ENCODE results near the gene NRXN2.

NRXN2 gene

GRCh38 chr11:64684357-64684756 lies 38.6 kb downstream of the NRXN2 start:
- Histone ChIP-seq H3K4me1 (ENCODE audit: control insufficient read depth, insufficient read depth, low read length) (peaks cover 20% of the 10 kb centered on the region), H3K36me3 (ENCODE audit: control insufficient read depth in 2 of 2, insufficient read depth in 2 of 2, low read length in 2 of 2) (no peaks in the 10 kb centered on the region), H3K9ac (ENCODE audit: low read length in 2 of 2) (no peak overlapping the region), H3K9me3 (ENCODE audit: control insufficient read depth in 2 of 2, low read length in 2 of 2) (no peaks in the 10 kb centered on the region), H3K4me3 (ENCODE audit: low read length in 2 of 2) (no peak overlapping the region), H3K27me3 (ENCODE audit: control insufficient read depth in 1 of 2, insufficient read depth in 2 of 2, low read length in 2 of 2) (no peaks in the 10 kb centered on the region), H3K27ac (ENCODE audit: low read length) (no peak overlapping the region)

DNA sequence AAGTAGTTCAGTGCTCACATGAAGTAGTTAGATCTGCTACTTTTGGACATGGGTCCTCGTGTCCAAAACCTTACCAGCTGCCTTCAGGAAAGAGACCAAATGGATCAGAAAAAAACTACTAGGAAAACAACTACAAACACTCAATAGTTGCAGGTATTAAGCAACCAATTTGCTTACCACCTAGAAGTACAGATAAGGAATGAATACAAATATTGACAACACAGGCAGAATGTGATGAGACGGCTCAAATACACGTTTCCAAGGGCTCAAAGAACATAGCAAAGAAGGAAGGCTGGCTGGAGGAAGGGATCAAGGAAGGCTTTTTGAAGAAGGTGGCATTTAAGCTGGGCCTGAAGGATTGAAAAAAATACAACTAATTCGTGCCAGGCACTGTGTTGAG lies 41.8 kb downstream of the NRXN2 start:
- peaks cover under 1% of the 10 kb centered on the region for H3K4me1 ChIP-seq (ENCODE audit: control insufficient read depth, insufficient read depth, low read length)
- H3K9me3 ChIP-seq (ENCODE audit: control insufficient read depth in 2 of 2, low read length in 2 of 2): no peaks in the 10 kb centered on the region
- no peaks in the 10 kb centered on the region for H3K36me3 ChIP-seq (ENCODE audit: control insufficient read depth in 2 of 2, insufficient read depth in 2 of 2, low read length in 2 of 2)
- H3K27ac ChIP-seq (ENCODE audit: low read length): no peak overlapping the region
- H3K9ac ChIP-seq (ENCODE audit: low read length in 2 of 2): no peak overlapping the region
- H3K4me3 ChIP-seq (ENCODE audit: low read length in 2 of 2): no peak overlapping the region
- peaks cover 4 to 6% of the 10 kb centered on the region in 2 donors for H3K27me3 ChIP-seq (ENCODE audit: control insufficient read depth in 1 of 2, insufficient read depth in 2 of 2, low read length in 2 of 2)

- Histone ChIP-seq H3K27ac (ENCODE audit: low read length) (no peak overlapping the region), H3K27me3 (ENCODE audit: control insufficient read depth in 1 of 2, insufficient read depth in 2 of 2, low read length in 2 of 2) (peaks cover 4 to 11% of the 10 kb centered on the region in 2 donors), H3K4me3 (ENCODE audit: low read length in 2 of 2) (no peak overlapping the region), H3K4me1 (ENCODE audit: control insufficient read depth, insufficient read depth, low read length) (peaks cover 12% of the 10 kb centered on the region), H3K9ac (ENCODE audit: low read length in 2 of 2) (no peak overlapping the region), H3K9me3 (ENCODE audit: control insufficient read depth in 2 of 2, low read length in 2 of 2) (no peaks in the 10 kb centered on the region), H3K36me3 (ENCODE audit: control insufficient read depth in 2 of 2, insufficient read depth in 2 of 2, low read length in 2 of 2) (no peaks in the 10 kb centered on the region)
Observed at GRCh38 chr11:64679846-64680245, 43.2 kb downstream of the NRXN2 start.

- Histone ChIP-seq H3K27me3 (ENCODE audit: control insufficient read depth in 1 of 2, insufficient read depth in 2 of 2, low read length in 2 of 2) (peaks cover 4 to 11% of the 10 kb centered on the region in 2 donors), H3K4me1 (ENCODE audit: control insufficient read depth, insufficient read depth, low read length) (peaks cover 13% of the 10 kb centered on the region), H3K9ac (ENCODE audit: low read length in 2 of 2) (no peak overlapping the region), H3K27ac (ENCODE audit: low read length) (no peak overlapping the region), H3K9me3 (ENCODE audit: control insufficient read depth in 2 of 2, low read length in 2 of 2) (no peaks in the 10 kb centered on the region), H3K36me3 (ENCODE audit: control insufficient read depth in 2 of 2, insufficient read depth in 2 of 2, low read length in 2 of 2) (no peaks in the 10 kb centered on the region), H3K4me3 (ENCODE audit: low read length in 2 of 2) (no peak overlapping the region)
Observed at GRCh38 chr11:64677441-64678023, 45.5 kb downstream of the NRXN2 start.

DNA sequence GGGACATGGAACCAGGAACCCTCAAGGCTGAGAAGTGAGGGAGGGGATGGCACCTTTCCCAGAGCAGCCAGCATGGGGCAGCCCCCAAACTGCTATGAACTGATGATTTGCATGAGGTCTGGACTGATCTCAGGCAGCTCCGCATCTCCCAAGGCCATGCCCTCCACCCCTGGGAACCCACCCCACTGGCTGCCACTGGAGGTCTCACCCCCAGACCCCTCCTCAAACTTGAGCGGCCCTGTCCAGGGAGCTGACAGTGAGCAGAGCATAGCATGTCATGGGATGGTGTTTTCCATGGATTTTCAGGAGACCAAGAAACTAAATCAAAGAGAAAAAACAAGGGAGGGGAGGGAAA lies 46.8 kb downstream of the NRXN2 start:
- no peak overlapping the region for H3K9ac ChIP-seq (ENCODE audit: low read length in 2 of 2)
- H3K9me3 ChIP-seq (ENCODE audit: control insufficient read depth in 2 of 2, low read length in 2 of 2): no peaks in the 10 kb centered on the region
- H3K27me3 ChIP-seq (ENCODE audit: control insufficient read depth in 1 of 2, insufficient read depth in 2 of 2, low read length in 2 of 2): peaks cover 4 to 11% of the 10 kb centered on the region in 2 donors
- H3K27ac ChIP-seq (ENCODE audit: low read length): no peak overlapping the region
- H3K4me3 ChIP-seq (ENCODE audit: low read length in 2 of 2): no peak overlapping the region
- H3K36me3 ChIP-seq (ENCODE audit: control insufficient read depth in 2 of 2, insufficient read depth in 2 of 2, low read length in 2 of 2): no peaks in the 10 kb centered on the region
- peaks cover 13% of the 10 kb centered on the region for H3K4me1 ChIP-seq (ENCODE audit: control insufficient read depth, insufficient read depth, low read length)

DNA sequence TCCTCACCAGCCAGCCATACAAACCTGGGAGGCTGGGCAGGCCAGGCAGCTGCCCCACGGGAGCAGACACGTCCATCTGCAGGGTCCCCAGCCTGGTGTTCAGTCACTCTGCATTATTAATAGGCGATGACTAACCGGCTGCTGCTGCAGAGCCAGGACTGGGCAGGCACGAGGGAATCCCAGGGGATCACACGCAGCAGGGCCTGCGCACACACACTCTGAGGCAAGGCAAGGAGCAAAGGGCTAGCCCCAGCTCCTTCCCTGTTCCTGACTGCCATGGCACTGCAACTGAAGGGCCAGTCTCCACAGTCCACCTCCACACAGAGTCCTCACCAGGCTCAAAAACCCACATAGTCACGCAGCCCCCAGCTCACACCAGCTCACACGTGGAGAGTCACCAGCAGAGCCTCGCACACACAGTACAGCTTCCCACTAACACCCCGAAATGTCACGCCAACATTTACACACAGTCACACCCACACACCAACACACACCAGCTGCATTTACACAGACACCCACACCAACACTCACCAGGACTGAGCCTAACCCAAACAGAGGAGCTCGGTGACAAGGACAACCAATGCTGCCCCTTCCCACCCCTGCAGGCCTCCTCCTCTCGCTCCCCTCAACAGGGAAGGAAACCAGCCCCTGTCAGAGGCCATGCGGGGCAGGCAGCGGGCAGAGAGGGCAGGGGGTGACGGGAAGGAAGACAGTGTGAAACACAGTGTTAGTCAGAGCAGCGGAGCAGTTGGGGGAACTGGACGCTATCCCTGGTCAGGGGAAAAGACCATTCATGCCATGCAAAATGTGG lies 47.3 kb downstream of the NRXN2 start:
- Histone ChIP-seq H3K27ac (ENCODE audit: low read length) (no peak overlapping the region), H3K4me3 (ENCODE audit: low read length in 2 of 2) (no peak overlapping the region), H3K9me3 (ENCODE audit: control insufficient read depth in 2 of 2, low read length in 2 of 2) (no peaks in the 10 kb centered on the region), H3K36me3 (ENCODE audit: control insufficient read depth in 2 of 2, insufficient read depth in 2 of 2, low read length in 2 of 2) (no peaks in the 10 kb centered on the region), H3K4me1 (ENCODE audit: control insufficient read depth, insufficient read depth, low read length) (peaks cover 13% of the 10 kb centered on the region), H3K27me3 (ENCODE audit: control insufficient read depth in 1 of 2, insufficient read depth in 2 of 2, low read length in 2 of 2) (peaks cover 9 to 15% of the 10 kb centered on the region in 2 donors), H3K9ac (ENCODE audit: low read length in 2 of 2) (no peak overlapping the region)

DNA sequence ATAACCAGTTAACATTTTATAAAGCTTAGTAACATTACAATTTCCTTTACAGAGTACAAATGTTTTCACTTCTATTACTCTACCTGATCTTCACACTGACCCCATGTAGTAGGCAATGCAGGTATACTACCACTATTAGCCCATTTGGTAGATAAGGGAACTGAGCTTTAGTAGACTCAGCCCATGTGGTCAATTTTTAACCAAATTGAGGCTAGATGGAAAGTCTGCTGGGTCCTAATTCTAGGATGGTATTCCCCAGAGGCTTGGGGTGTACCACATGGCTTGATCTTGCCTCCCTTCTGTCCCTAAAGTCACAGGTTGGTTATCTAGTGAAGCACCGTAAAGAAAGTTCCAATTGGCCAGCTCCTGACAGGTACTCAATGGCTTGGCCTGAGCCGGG lies 48.2 kb downstream of the NRXN2 start:
- Histone ChIP-seq H3K27me3 (ENCODE audit: control insufficient read depth in 1 of 2, insufficient read depth in 2 of 2, low read length in 2 of 2) (peaks cover 9 to 21% of the 10 kb centered on the region in 2 donors), H3K36me3 (ENCODE audit: control insufficient read depth in 2 of 2, insufficient read depth in 2 of 2, low read length in 2 of 2) (no peaks in the 10 kb centered on the region), H3K4me1 (ENCODE audit: control insufficient read depth, insufficient read depth, low read length) (peaks cover 13% of the 10 kb centered on the region), H3K4me3 (ENCODE audit: low read length in 2 of 2) (no peak overlapping the region), H3K9me3 (ENCODE audit: control insufficient read depth in 2 of 2, low read length in 2 of 2) (no peaks in the 10 kb centered on the region), H3K27ac (ENCODE audit: low read length) (no peak overlapping the region), H3K9ac (ENCODE audit: low read length in 2 of 2) (no peak overlapping the region)

DNA sequence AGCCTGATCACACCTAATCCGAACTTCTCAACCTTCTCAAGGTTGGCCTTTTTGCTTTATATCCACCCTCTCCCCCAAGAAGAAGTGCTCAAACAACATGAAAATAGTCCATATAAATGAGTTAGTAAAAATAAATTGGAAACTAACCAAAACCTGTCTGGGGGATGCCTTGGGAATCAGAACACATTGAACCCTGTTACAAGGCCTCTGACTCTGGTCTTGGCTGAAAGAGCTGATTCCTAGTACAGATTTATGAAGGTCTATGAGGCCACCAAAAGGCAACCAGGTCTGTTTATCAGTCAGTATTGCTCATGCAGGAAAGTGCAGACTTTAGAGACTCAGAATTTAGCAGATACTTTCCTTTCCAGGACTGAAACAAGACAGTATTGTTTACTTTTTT lies 49.7 kb downstream of the NRXN2 start:
- Histone ChIP-seq H3K4me3 (ENCODE audit: low read length in 2 of 2) (no peak overlapping the region), H3K9ac (ENCODE audit: low read length in 2 of 2) (no peak overlapping the region), H3K36me3 (ENCODE audit: control insufficient read depth in 2 of 2, insufficient read depth in 2 of 2, low read length in 2 of 2) (no peaks in the 10 kb centered on the region), H3K27ac (ENCODE audit: low read length) (no peak overlapping the region), H3K27me3 (ENCODE audit: control insufficient read depth in 1 of 2, insufficient read depth in 2 of 2, low read length in 2 of 2) (peaks cover 10 to 29% of the 10 kb centered on the region in 2 donors), H3K4me1 (ENCODE audit: control insufficient read depth, insufficient read depth, low read length) (peaks cover 13% of the 10 kb centered on the region), H3K9me3 (ENCODE audit: control insufficient read depth in 2 of 2, low read length in 2 of 2) (no peaks in the 10 kb centered on the region)

DNA sequence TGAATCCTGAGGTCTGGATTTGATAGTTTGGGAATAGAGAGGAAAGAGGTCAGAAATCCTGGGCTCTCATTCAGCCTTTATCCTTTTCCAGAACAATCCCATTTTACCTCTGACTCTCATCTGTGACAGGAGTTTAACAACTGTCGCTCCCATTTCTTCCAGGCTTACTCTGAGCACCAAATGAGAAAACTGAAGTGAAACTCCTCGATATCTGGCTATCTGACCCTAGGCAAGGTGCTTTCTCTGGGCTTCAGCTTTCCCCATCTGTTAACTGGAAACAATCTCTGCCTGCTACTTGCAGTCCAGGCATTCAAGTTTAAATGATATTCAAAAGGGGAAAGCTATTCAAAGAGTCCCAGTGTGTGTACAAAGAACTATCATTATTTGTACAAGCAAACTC lies 50.1 kb downstream of the NRXN2 start:
- H3K9ac ChIP-seq (ENCODE audit: low read length in 2 of 2): no peak overlapping the region
- H3K4me3 ChIP-seq (ENCODE audit: low read length in 2 of 2): no peak overlapping the region
- H3K27me3 ChIP-seq (ENCODE audit: control insufficient read depth in 1 of 2, insufficient read depth in 2 of 2, low read length in 2 of 2): peaks cover 12 to 27% of the 10 kb centered on the region in 2 donors
- H3K27ac ChIP-seq (ENCODE audit: low read length): no peak overlapping the region
- no peaks in the 10 kb centered on the region for H3K36me3 ChIP-seq (ENCODE audit: control insufficient read depth in 2 of 2, insufficient read depth in 2 of 2, low read length in 2 of 2)
- H3K9me3 ChIP-seq (ENCODE audit: control insufficient read depth in 2 of 2, low read length in 2 of 2): no peaks in the 10 kb centered on the region
- peaks cover 13% of the 10 kb centered on the region for H3K4me1 ChIP-seq (ENCODE audit: control insufficient read depth, insufficient read depth, low read length)

DNA sequence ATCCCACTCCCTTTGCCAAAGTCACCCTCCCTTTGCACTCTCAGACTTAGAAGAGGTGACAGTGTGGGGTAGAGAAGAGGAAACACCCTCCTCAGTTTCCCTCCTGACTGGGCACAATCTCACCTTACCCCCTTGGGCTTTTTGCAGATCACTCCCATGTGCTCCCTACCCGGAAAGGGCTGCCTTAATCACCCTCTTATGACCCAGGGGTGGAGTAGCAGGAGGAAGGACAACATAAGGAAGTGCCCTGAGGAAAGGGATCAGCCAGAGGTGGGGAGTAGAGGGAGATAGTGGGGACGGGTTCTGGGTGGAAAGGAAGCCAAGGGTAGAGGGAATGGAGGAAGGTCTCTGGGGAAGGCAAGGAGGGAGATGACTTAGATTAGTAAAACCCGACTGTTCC lies 52.0 kb downstream of the NRXN2 start:
- Histone ChIP-seq H3K9ac (ENCODE audit: low read length in 2 of 2) (no peak overlapping the region), H3K27me3 (ENCODE audit: control insufficient read depth in 1 of 2, insufficient read depth in 2 of 2, low read length in 2 of 2) (peaks cover 7 to 21% of the 10 kb centered on the region in 2 donors), H3K9me3 (ENCODE audit: control insufficient read depth in 2 of 2, low read length in 2 of 2) (no peaks in the 10 kb centered on the region), H3K4me3 (ENCODE audit: low read length in 2 of 2) (no peak overlapping the region), H3K36me3 (ENCODE audit: control insufficient read depth in 2 of 2, insufficient read depth in 2 of 2, low read length in 2 of 2) (no peaks in the 10 kb centered on the region), H3K27ac (ENCODE audit: low read length) (no peak overlapping the region), H3K4me1 (ENCODE audit: control insufficient read depth, insufficient read depth, low read length) (peaks cover 11% of the 10 kb centered on the region)

DNA sequence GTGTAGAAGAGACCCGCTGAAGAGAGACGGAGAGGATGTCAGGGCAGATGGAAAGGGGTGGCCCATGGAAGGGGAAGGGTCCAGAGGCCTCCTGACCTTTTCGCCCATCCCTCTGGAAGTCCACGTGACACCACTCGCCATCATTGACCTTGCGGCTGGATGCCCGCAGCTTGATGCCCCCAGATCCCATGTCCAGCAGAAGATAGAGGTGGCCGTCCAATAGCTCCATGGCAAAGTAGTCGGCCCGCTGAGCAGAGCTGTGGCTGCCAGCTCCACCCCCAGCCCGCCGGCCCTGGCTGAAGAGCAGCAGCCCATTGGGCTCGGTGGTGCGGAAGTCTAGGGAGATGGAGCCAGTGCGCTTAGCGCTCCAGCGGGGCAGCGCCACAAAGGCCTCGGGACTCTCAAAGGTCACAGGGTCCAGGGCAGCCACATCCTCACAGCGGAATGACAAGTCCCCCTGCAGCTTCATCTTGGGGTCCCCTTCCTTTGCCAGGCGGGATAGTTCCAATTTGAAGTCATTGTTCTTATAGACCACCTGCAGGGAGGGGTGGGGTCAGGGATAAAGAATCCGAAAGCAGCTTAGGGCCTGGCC lies 55.7 kb downstream of the NRXN2 start:
- peaks cover 7 to 18% of the 10 kb centered on the region in 2 donors for H3K27me3 ChIP-seq (ENCODE audit: control insufficient read depth in 1 of 2, insufficient read depth in 2 of 2, low read length in 2 of 2)
- no peak overlapping the region for H3K4me3 ChIP-seq (ENCODE audit: low read length in 2 of 2)
- no peak overlapping the region for H3K9ac ChIP-seq (ENCODE audit: low read length in 2 of 2)
- H3K9me3 ChIP-seq (ENCODE audit: control insufficient read depth in 2 of 2, low read length in 2 of 2): no peaks in the 10 kb centered on the region
- H3K36me3 ChIP-seq (ENCODE audit: control insufficient read depth in 2 of 2, insufficient read depth in 2 of 2, low read length in 2 of 2): no peaks in the 10 kb centered on the region
- no peaks in the 10 kb centered on the region for H3K4me1 ChIP-seq (ENCODE audit: control insufficient read depth, insufficient read depth, low read length)
- H3K27ac ChIP-seq (ENCODE audit: low read length): no peak overlapping the region

Measured in stomach smooth muscle (tissue), 2 donors.